Uterus (tissue), 2 donors: Measurements from ENCODE around the gene LSS.
"Not testable (repeated sequence)": the region's sequence is repeated elsewhere in the genome, so short reads cannot be mapped to it uniquely, and the experiment has no call there.

Source experiments
- POLR2A ChIP-seq, 2 donors: fragments of 450-650 bp; IDR thresholded peaks; one replicate each; pipeline ENCODE4 v1.6.1; 2016; ENCODE audit warnings: antibody characterized with exemption in 2 of 2, mild to moderate bottlenecking in 1 of 2, moderate library complexity in 1 of 2
- TF ChIP-seq, protein P1 (sequence below), 4 experiments: fragments of 200-600 bp in 2 of 4; fragments of 450-650 bp in 2 of 4; sonication (generic) in 2 of 4; IDR thresholded peaks; one replicate each; pipeline ENCODE4 v1.5.1; 2016 to 2019; ENCODE audit warnings: antibody characterized with exemption in 4 of 4, mild to moderate bottlenecking in 2 of 4, moderate library complexity in 1 of 4

DNA sequence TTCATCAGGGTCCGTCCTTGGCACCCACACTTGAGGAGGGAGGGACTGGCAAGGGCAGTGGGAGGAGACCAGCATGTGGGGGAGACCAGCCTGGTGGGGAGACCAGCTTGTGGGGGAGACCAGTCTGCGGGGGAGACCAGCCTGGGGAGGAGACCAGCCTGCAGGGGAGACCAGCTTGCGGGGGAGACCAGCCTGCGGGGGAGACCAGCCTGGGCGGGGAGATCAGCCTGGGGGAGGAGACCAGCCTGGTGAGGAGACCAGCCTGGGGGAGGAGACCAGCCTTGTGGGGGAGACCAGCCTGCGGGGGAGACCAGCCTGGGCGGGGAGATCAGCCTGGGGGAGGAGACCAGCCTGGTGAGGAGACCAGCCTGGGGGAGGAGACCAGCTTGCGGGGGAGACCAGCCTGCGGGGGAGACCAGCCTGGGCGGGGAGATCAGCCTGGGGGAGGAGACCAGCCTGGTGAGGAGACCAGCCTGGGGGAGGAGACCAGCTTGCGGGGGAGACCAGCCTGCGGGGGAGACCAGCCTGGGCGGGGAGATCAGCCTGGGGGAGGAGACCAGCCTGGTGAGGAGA, 45.2 kb downstream of the LSS start:
- TF ChIP-seq, protein P1, sequence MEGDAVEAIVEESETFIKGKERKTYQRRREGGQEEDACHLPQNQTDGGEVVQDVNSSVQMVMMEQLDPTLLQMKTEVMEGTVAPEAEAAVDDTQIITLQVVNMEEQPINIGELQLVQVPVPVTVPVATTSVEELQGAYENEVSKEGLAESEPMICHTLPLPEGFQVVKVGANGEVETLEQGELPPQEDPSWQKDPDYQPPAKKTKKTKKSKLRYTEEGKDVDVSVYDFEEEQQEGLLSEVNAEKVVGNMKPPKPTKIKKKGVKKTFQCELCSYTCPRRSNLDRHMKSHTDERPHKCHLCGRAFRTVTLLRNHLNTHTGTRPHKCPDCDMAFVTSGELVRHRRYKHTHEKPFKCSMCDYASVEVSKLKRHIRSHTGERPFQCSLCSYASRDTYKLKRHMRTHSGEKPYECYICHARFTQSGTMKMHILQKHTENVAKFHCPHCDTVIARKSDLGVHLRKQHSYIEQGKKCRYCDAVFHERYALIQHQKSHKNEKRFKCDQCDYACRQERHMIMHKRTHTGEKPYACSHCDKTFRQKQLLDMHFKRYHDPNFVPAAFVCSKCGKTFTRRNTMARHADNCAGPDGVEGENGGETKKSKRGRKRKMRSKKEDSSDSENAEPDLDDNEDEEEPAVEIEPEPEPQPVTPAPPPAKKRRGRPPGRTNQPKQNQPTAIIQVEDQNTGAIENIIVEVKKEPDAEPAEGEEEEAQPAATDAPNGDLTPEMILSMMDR (IDR thresholded peaks at IDR 0.05) = not testable (repeated sequence)
- TF ChIP-seq POLR2A (IDR thresholded peaks at IDR 0.05) = not testable (repeated sequence)
